HL-60 (cell line): ENCODE measurements around the gene INAFM2.

ENCODE experiments used
- DNase-seq, 2 experiments: peaks; one replicate each; pipeline ENCODE4 v3.0.0-alpha.2; 2010 to 2020; ENCODE audit warnings: low read depth in 1 of 2, low spot score in 1 of 2
- H3K27ac ChIP-seq: fragments of 250-450 bp; sonication (Bioruptor Pico); replicated peaks from 2 replicates; pipeline ENCODE4 v1.5.1; 2020; ENCODE audit warnings: mild to moderate bottlenecking, moderate library complexity
- H3K27me3 ChIP-seq: fragments of 250-450 bp; sonication (Bioruptor Pico); 2 replicates; pipeline ENCODE4 v1.5.1; 2021; ENCODE audit warnings: mild to moderate bottlenecking, moderate library complexity; ENCODE audit not compliant: insufficient read depth, poor library complexity, severe bottlenecking
- H3K4me3 ChIP-seq: replicated peaks from 2 replicates; pipeline ENCODE4 v1.5.1; 2011; ENCODE audit warnings: mild to moderate bottlenecking, control low read depth, low read length; ENCODE audit not compliant: insufficient read depth
- CTCF ChIP-seq: IDR thresholded peaks from one replicate; pipeline ENCODE4 v1.5.1; 2011; ENCODE audit warnings: low read length, control low read depth, inconsistent platforms; ENCODE audit not compliant: insufficient read depth
- GABPA ChIP-seq: IDR thresholded peaks from 2 replicates; pipeline ENCODE4 v1.6.1; 2012; ENCODE audit warnings: low read depth
- POLR2AphosphoS5 ChIP-seq: IDR thresholded peaks from 2 replicates; pipeline ENCODE4 v1.6.1; 2012; ENCODE audit warnings: low read depth
- REST ChIP-seq: IDR thresholded peaks from 2 replicates; pipeline ENCODE4 v1.6.1; 2012; ENCODE audit warnings: low read depth; ENCODE audit not compliant: insufficient replicate concordance
- SPI1 ChIP-seq: IDR thresholded peaks from 2 replicates; pipeline ENCODE4 v1.6.1; 2012; ENCODE audit warnings: low read depth, mild to moderate bottlenecking, borderline replicate concordance

INAFM2 gene

GRCh38 chr15:40328751-40329150 lies 5.3 kb downstream of the INAFM2 start:
- DNase-seq = no peak
- Histone ChIP-seq H3K4me3 (no peak overlapping the region), H3K27me3 (no peaks in the 10 kb centered on the region), H3K27ac (peak overlapping the region; percentile 45)
- TF ChIP-seq GABPA (no peak), CTCF (no peak), SPI1 (no peak), REST (no peak)

GRCh38 chr15:40329804-40330203 lies 6.3 kb downstream of the INAFM2 start:
- no peak for DNase-seq
- no peaks in the 10 kb centered on the region for H3K27me3 ChIP-seq
- no peak for TF ChIP-seq GABPA
- TF ChIP-seq POLR2AphosphoS5 = no peak
- TF ChIP-seq CTCF = no peak
- TF ChIP-seq SPI1 = no peak
- no peak for TF ChIP-seq REST
- no peak overlapping the region for H3K4me3 ChIP-seq
- peak overlapping the region; percentile 33 for H3K27ac ChIP-seq

- H3K4me3 ChIP-seq = no peak overlapping the region
- peak; percentile 45 to 64 for DNase-seq
- TF ChIP-seq CTCF (no peak), POLR2AphosphoS5 (no peak), GABPA (no peak), REST (no peak), SPI1 (no peak)
- H3K27ac ChIP-seq = peak overlapping the region; percentile 33
- H3K27me3 ChIP-seq = no peaks in the 10 kb centered on the region
Observed at GRCh38 chr15:40330368-40330836, 6.9 kb downstream of the INAFM2 start.
